ENCODE results near the gene DBNDD2. TPM values are rescaled to one million over a fixed set of nuclear protein-coding genes. Genes with fewer than 3 reads are reported as not detected.

DBNDD2 gene
- total RNA-seq, 2 experiments from 2014 or later: 13.2 to 15.7 TPM

GRCh38 chr20:45433976-45434375 is 25.9 kb downstream of the DBNDD2 start:
- H3K27ac Mint-ChIP-seq: no peak overlapping the region
- no peaks in the 10 kb centered on the region for H3K27me3 ChIP-seq (ENCODE audit: control insufficient read depth in 1 of 2, insufficient read depth in 2 of 2, low read length in 2 of 2)
- peaks cover 5% of the 10 kb centered on the region for H3K36me3 Mint-ChIP-seq (ENCODE audit: low read depth)
- H3K9me3 Mint-ChIP-seq: no peaks in the 10 kb centered on the region
- no peaks in the 10 kb centered on the region for H3K36me3 ChIP-seq (ENCODE audit: insufficient read depth, low read length)
- no peak for TF ChIP-seq CTCF (IDR thresholded peaks at IDR 0.05)
- no peak overlapping the region for H3K4me3 Mint-ChIP-seq
- peaks cover 9% of the 10 kb centered on the region for H3K4me1 ChIP-seq (ENCODE audit: insufficient read depth, low read length)
- no peak for DNase-seq
- CTCF ChIA-PET: interaction anchor here (6.9 kb wide), 1 partner anchor 59 kb away, joined by 132 read pairs; the partner anchor contains the start of gene TP53TG5
- H3K27ac ChIP-seq (ENCODE audit: low read depth in 1 of 2, low read length in 2 of 2): no peak overlapping the region
- no peaks in the 10 kb centered on the region for H3K9me3 ChIP-seq (ENCODE audit: control insufficient read depth in 1 of 2, insufficient read depth in 1 of 2, low read length in 2 of 2)
- H3K4me1 Mint-ChIP-seq (ENCODE audit: low read depth): peaks cover 7% of the 10 kb centered on the region
- H3K27me3 Mint-ChIP-seq: no peaks in the 10 kb centered on the region
- intact Hi-C loops (cut with DNase I, micrococcal nuclease): no loop called here
- ATAC-seq (ENCODE audit: poor library complexity): no peak
- H3K4me3 ChIP-seq (ENCODE audit: low read length): no peak overlapping the region
- POLR2A ChIA-PET: no interaction called here

GRCh38 chr20:45436732-45437485 is 28.8 kb downstream of the DBNDD2 start:
- Histone ChIP-seq H3K4me1 (ENCODE audit: insufficient read depth, low read length) (peaks cover 9% of the 10 kb centered on the region), H3K36me3 (ENCODE audit: insufficient read depth, low read length) (no peaks in the 10 kb centered on the region), H3K4me3 (ENCODE audit: low read length) (peak overlapping the region; percentile 54), H3K9me3 (ENCODE audit: control insufficient read depth in 1 of 2, insufficient read depth in 1 of 2, low read length in 2 of 2) (no peaks in the 10 kb centered on the region), H3K27ac (ENCODE audit: low read depth in 1 of 2, low read length in 2 of 2) (no peak overlapping the region), H3K27me3 (ENCODE audit: control insufficient read depth in 1 of 2, insufficient read depth in 2 of 2, low read length in 2 of 2) (no peaks in the 10 kb centered on the region)
- ChIA-PET CTCF (interaction anchor here (0.7 to 6.9 kb wide), 23 partner anchors 8 to 355 kb away, joined by 3 to 132 read pairs (median 6); partner anchors contain the start of genes DNTTIP1, PIGT, SDC4 and SYS1), POLR2A (interaction anchor here (0.5 to 3.3 kb wide), 11 partner anchors 15 to 928 kb away, joined by 3 to 89 read pairs (median 5); partner anchors contain the start of genes PIGT and SYS1)
- Mint-ChIP-seq H3K36me3 (ENCODE audit: low read depth) (peaks cover 5% of the 10 kb centered on the region), H3K9me3 (no peaks in the 10 kb centered on the region), H3K27me3 (no peaks in the 10 kb centered on the region), H3K27ac (no peak overlapping the region), H3K4me3 (peak overlapping the region; percentile 86), H3K4me1 (ENCODE audit: low read depth) (peaks cover 7% of the 10 kb centered on the region)
- TF ChIP-seq CTCF (IDR thresholded peaks at IDR 0.05): peak; percentile 97
- ATAC-seq (ENCODE audit: poor library complexity) (peak; percentile 99), DNase-seq (peak; percentile 77 to 93 (median 84))
- intact Hi-C loops (cut with DNase I, micrococcal nuclease): loop anchor here (1.0 to 5.0 kb wide), 7 partner anchors 20 to 330 kb away; partner anchors contain the start of genes PIGT (in 1 of the 2) and SYS1 (in 1 of the 2)

GRCh38 chr20:45440424-45440823 is 32.3 kb downstream of the DBNDD2 start:
- CTCF ChIA-PET: interaction anchor here (0.6 to 6.9 kb wide), 3 partner anchors 66 to 79 kb away, joined by 4 to 132 read pairs (median 9); partner anchors contain the start of genes SYS1 and TP53TG5
- H3K27me3 Mint-ChIP-seq: peaks cover 5% of the 10 kb centered on the region
- Histone ChIP-seq H3K9me3 (ENCODE audit: control insufficient read depth in 1 of 2, insufficient read depth in 1 of 2, low read length in 2 of 2) (no peaks in the 10 kb centered on the region), H3K4me3 (ENCODE audit: low read length) (no peak overlapping the region), H3K36me3 (ENCODE audit: insufficient read depth, low read length) (no peaks in the 10 kb centered on the region), H3K27ac (ENCODE audit: low read depth in 1 of 2, low read length in 2 of 2) (no peak overlapping the region), H3K4me1 (ENCODE audit: insufficient read depth, low read length) (peaks cover 24% of the 10 kb centered on the region), H3K27me3 (ENCODE audit: control insufficient read depth in 1 of 2, insufficient read depth in 2 of 2, low read length in 2 of 2) (no peaks in the 10 kb centered on the region)
- POLR2A ChIA-PET: interaction anchor here (1.6 kb wide), 1 partner anchor 78 kb away, joined by 7 read pairs; the partner anchor contains the start of gene SYS1
- no peaks in the 10 kb centered on the region for H3K9me3 Mint-ChIP-seq
- no peak for DNase-seq
- intact Hi-C loops (cut with DNase I, micrococcal nuclease): no loop called here
- H3K27ac Mint-ChIP-seq: no peak overlapping the region
- no peaks in the 10 kb centered on the region for H3K36me3 Mint-ChIP-seq (ENCODE audit: low read depth)
- no peak overlapping the region for H3K4me3 Mint-ChIP-seq
- no peak for TF ChIP-seq CTCF (IDR thresholded peaks at IDR 0.05)
- no peak for ATAC-seq (ENCODE audit: poor library complexity)
- peaks cover 28% of the 10 kb centered on the region for H3K4me1 Mint-ChIP-seq (ENCODE audit: low read depth)

All from CD4-positive, alpha-beta T cell (primary cell).